CD4-positive, alpha-beta T cell (primary cell): Measurements from ENCODE around the gene MED27. TPM values are rescaled to one million over a fixed set of nuclear protein-coding genes. Genes with fewer than 3 reads are reported as not detected.

Experiments
- ATAC-seq: fragments of 200-7000 bp; cut with Tn5 transposase; one replicate; pipeline ENCODE4 v1.10.0; 2022; ENCODE audit warnings: mild to moderate bottlenecking; ENCODE audit not compliant: poor library complexity
- CTCF ChIA-PET: fragments of 350-600 bp; sonication (Branson Sonifier 250); formaldehyde crosslinking; loops from one replicate; lab custom pipeline; 2021; ENCODE audit warnings: antibody characterized with exemption, inconsistent platforms; lab: Charles Lee
- POLR2A ChIA-PET: fragments of 350-600 bp; sonication (Branson Sonifier 250); formaldehyde crosslinking; loops from one replicate; lab custom pipeline; 2021; ENCODE audit warnings: antibody characterized with exemption, inconsistent platforms; lab: Charles Lee
- DNase-seq, 14 experiments: peaks; one replicate each; pipeline ENCODE4 v3.0.0-alpha.2; 2013 to 2020; ENCODE audit warnings: mixed read lengths in 2 of 14
- H3K27ac ChIP-seq, 2 donors: one replicate each; pipeline versions ENCODE4 v1.5.1 to v1.7.0; 2013; ENCODE audit warnings: low read length in 2 of 2, low read depth in 1 of 2, mild to moderate bottlenecking in 1 of 2
- H3K27me3 ChIP-seq, 2 experiments: 1 replicate in 1 of 2; 2 replicates in 1 of 2; pipeline versions ENCODE4 v1.6.1 to v1.7.0; 2013; ENCODE audit warnings: low read length in 2 of 2, control low read depth in 1 of 2, mild to moderate bottlenecking in 1 of 2, moderate library complexity in 1 of 2; ENCODE audit not compliant: insufficient read depth in 2 of 2, control insufficient read depth in 1 of 2
- H3K36me3 ChIP-seq: one replicate; pipeline ENCODE4 v1.6.1; 2013; ENCODE audit warnings: low read length, control low read depth; ENCODE audit not compliant: insufficient read depth
- H3K4me1 ChIP-seq: one replicate; pipeline ENCODE4 v1.6.1; 2013; ENCODE audit warnings: low read length, control low read depth; ENCODE audit not compliant: insufficient read depth
- H3K4me3 ChIP-seq: one replicate; pipeline ENCODE4 v1.5.1; 2013; ENCODE audit warnings: mild to moderate bottlenecking, low read length, moderate library complexity
- H3K9me3 ChIP-seq, 2 experiments: 1 replicate in 1 of 2; 2 replicates in 1 of 2; pipeline versions ENCODE4 v1.6.1 to v1.7.0; 2013; ENCODE audit warnings: low read length in 2 of 2, mild to moderate bottlenecking in 2 of 2, control low read depth in 1 of 2, moderate library complexity in 1 of 2; ENCODE audit not compliant: control insufficient read depth in 1 of 2, insufficient read depth in 1 of 2
- H3K27ac Mint-ChIP-seq: one replicate; pipeline ENCODE4 v1.8.0; 2020; ENCODE audit warnings: mixed read lengths
- H3K27me3 Mint-ChIP-seq: one replicate; pipeline ENCODE4 v1.8.0; 2021; ENCODE audit warnings: mixed read lengths
- H3K36me3 Mint-ChIP-seq: one replicate; pipeline ENCODE4 v1.8.0; 2021; ENCODE audit warnings: low read depth, mixed read lengths
- H3K4me1 Mint-ChIP-seq: one replicate; pipeline ENCODE4 v1.8.0; 2021; ENCODE audit warnings: low read depth, mixed read lengths
- H3K4me3 Mint-ChIP-seq: one replicate; pipeline ENCODE4 v1.8.0; 2020; ENCODE audit warnings: mild to moderate bottlenecking, mixed read lengths
- H3K9me3 Mint-ChIP-seq: one replicate; pipeline ENCODE4 v1.8.0; 2020; ENCODE audit warnings: mixed read lengths
- intact Hi-C, 2 experiments: fragments of 100-400 bp; cut with DNase I in 1 of 2; cut with micrococcal nuclease in 1 of 2; formaldehyde crosslinking; loops; one replicate each; pipeline versions ENCODE4 v1.15.1 to v1.9.0; 2023 to 2025; cut with DNase I, micrococcal nuclease
- total RNA-seq, 174 experiments: library from RNA in 2 of 174; stranded (reverse) in 2 of 174; gene quantifications; one replicate each; pipeline ENCODE4 v1.2.3 and lab custom pipeline; 2021 to 2026
- TF ChIP-seq, protein P1 (sequence below): fragments of 200-600 bp; IDR thresholded peaks from one replicate; pipeline ENCODE4 v1.8.0; 2022; ENCODE audit warnings: antibody characterized with exemption, mild to moderate bottlenecking

Gene MED27
- total RNA-seq, 2 experiments from 2014 or later = 15.0 to 17.4 TPM

DNA sequence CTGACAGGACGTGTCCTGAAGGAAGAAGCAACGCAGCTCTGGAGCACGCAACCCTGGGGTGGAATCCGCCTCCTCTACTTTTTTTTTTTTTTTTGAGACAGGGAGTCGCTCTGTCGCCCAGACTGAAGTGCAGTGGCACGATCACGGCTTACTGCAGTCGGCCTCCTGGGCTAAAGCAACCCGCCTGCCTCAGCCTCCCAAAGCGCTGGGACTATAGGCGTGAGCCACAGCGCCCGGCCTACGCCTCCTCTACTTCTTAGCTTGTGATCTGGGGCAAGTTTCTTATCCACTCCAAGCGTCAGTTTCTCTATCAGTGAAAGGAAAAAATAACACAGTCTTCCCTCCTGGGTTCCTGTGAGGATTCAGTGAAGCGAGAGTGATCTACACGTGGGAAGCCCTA lies 243.6 kb downstream of the MED27 start:
- Histone ChIP-seq H3K27ac (no peak overlapping the region), H3K4me1 (peaks cover 31% of the 10 kb centered on the region), H3K27me3 (peaks cover 0 to 12% of the 10 kb centered on the region in 2 experiments), H3K36me3 (no peaks in the 10 kb centered on the region), H3K4me3 (no peak overlapping the region), H3K9me3 (peaks cover 13 to 35% of the 10 kb centered on the region in 2 experiments)
- Mint-ChIP-seq H3K4me1 (peaks cover 23% of the 10 kb centered on the region), H3K9me3 (no peaks in the 10 kb centered on the region), H3K27ac (no peak overlapping the region), H3K36me3 (no peaks in the 10 kb centered on the region), H3K4me3 (no peak overlapping the region), H3K27me3 (peaks cover 4% of the 10 kb centered on the region)
- no peak for ATAC-seq
- intact Hi-C loops = no loop called here
- TF ChIP-seq, protein P1, sequence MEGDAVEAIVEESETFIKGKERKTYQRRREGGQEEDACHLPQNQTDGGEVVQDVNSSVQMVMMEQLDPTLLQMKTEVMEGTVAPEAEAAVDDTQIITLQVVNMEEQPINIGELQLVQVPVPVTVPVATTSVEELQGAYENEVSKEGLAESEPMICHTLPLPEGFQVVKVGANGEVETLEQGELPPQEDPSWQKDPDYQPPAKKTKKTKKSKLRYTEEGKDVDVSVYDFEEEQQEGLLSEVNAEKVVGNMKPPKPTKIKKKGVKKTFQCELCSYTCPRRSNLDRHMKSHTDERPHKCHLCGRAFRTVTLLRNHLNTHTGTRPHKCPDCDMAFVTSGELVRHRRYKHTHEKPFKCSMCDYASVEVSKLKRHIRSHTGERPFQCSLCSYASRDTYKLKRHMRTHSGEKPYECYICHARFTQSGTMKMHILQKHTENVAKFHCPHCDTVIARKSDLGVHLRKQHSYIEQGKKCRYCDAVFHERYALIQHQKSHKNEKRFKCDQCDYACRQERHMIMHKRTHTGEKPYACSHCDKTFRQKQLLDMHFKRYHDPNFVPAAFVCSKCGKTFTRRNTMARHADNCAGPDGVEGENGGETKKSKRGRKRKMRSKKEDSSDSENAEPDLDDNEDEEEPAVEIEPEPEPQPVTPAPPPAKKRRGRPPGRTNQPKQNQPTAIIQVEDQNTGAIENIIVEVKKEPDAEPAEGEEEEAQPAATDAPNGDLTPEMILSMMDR = no peak
- ChIA-PET CTCF (interaction anchor here (0.7 kb wide), 1 partner anchor 560 kb away, joined by 3 read pairs; no protein-coding TSS in a partner anchor), POLR2A (no interaction called here)
- no peak for DNase-seq

DNA sequence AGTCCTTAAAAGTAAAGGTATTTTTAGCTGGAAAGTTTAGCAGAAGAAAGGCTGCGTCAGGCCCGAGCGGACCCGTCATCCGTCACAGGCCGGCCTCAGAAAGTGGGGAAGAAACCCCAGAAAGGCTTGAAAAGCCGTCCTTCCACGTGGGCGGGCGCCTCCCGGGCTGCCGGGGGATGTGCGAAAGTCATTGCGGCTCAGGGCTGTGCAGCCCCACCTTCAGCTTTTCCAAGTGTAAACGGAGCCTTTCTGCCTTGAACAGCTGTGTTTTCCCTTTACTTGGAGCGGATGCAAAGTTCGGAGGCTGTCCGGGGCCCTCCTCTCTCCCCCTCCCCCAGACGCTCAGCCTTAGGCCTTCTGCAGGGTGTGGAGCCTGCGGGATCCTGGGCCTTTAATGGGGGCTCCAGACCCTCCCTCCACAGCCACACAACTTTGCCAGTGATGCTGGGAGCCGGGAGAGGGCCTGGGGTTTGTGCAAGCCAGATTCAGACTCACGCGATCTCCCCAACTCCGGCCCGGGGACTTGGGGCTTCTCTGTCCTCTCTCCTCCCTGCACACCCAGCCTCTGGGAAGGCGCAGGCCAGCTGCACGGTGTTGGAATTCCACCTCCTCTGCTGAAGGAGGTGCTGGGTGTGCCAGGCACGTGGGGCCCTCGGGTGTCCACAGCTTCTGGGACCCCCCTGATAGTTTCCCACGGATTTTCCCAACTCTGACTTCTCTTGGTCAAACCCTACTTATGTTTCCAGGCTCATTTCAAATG lies 244.3 kb downstream of the MED27 start:
- intact Hi-C loops = no loop called here
- CTCF ChIA-PET = no interaction called here
- peaks cover 13 to 35% of the 10 kb centered on the region in 2 experiments for H3K9me3 ChIP-seq

DNA sequence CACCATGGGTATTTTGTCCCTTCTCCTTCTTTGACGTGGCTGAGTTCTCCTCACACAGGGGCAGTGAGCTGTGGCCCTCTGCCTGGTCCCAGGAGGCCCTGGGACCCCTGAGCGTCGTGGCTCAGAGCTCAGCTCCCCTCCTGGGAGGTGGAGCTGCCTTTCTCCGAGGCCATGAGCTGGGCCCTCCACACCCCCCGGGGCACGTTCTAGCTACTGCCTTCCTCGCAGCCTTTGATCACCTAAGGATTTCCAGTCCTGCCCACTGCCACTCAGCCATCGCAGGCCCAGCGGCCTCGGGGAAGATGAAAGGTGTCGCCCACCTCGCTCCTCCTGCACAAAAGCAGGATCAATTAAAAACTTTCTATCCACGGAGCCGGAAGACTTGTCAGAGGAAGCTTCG lies 244.9 kb downstream of the MED27 start:
- CTCF ChIA-PET = no interaction called here
- no peak overlapping the region for H3K4me3 ChIP-seq
- ATAC-seq (no peak), DNase-seq (no peak)
- peaks cover 0 to 12% of the 10 kb centered on the region in 2 experiments for H3K27me3 ChIP-seq
- TF ChIP-seq, protein P1 = no peak
- no peaks in the 10 kb centered on the region for H3K36me3 ChIP-seq
- H3K9me3 ChIP-seq = peaks cover 13 to 35% of the 10 kb centered on the region in 2 experiments
- no peaks in the 10 kb centered on the region for H3K36me3 Mint-ChIP-seq
- no peak overlapping the region for H3K27ac ChIP-seq
- H3K27me3 Mint-ChIP-seq = no peaks in the 10 kb centered on the region
- peaks cover 19% of the 10 kb centered on the region for H3K4me1 ChIP-seq
- H3K9me3 Mint-ChIP-seq = no peaks in the 10 kb centered on the region
- intact Hi-C loops = no loop called here
- no peak overlapping the region for H3K4me3 Mint-ChIP-seq
- no peak overlapping the region for H3K27ac Mint-ChIP-seq
- POLR2A ChIA-PET = no interaction called here
- peaks cover 16% of the 10 kb centered on the region for H3K4me1 Mint-ChIP-seq

More for the DNA sequence above, 244.3 kb downstream of the MED27 start:
- H3K27ac Mint-ChIP-seq = no peak overlapping the region
- no peaks in the 10 kb centered on the region for H3K36me3 Mint-ChIP-seq
- H3K9me3 Mint-ChIP-seq = no peaks in the 10 kb centered on the region
- H3K27me3 ChIP-seq = peaks cover 0 to 12% of the 10 kb centered on the region in 2 experiments
- peaks cover 22% of the 10 kb centered on the region for H3K4me1 Mint-ChIP-seq
- ATAC-seq = no peak
- no peak for DNase-seq
- H3K4me3 ChIP-seq = no peak overlapping the region
- peaks cover 4% of the 10 kb centered on the region for H3K27me3 Mint-ChIP-seq
- peaks cover 25% of the 10 kb centered on the region for H3K4me1 ChIP-seq
- POLR2A ChIA-PET = no interaction called here
- TF ChIP-seq, protein P1 = no peak
- H3K36me3 ChIP-seq = no peaks in the 10 kb centered on the region
- no peak overlapping the region for H3K4me3 Mint-ChIP-seq
- H3K27ac ChIP-seq = no peak overlapping the region
